HG02610 (cell line): ENCODE data around the gene TRPM2.
"Not testable (repeated sequence)": the region's sequence is repeated elsewhere in the genome, so short reads cannot be mapped to it uniquely, and the experiment has no call there.

Source experiments
- ATAC-seq: cut with Tn5 transposase; IDR thresholded peaks from one replicate; pipeline ENCODE4 v1.9.1; 2021; ENCODE audit warnings: mild to moderate bottlenecking, moderate library complexity; ENCODE audit not compliant: unreplicated experiment

Gene TRPM2

GRCh38 chr21:44391345-44392091, 38.1 kb downstream of the TRPM2 start:
- ATAC-seq, result no peak

DNA sequence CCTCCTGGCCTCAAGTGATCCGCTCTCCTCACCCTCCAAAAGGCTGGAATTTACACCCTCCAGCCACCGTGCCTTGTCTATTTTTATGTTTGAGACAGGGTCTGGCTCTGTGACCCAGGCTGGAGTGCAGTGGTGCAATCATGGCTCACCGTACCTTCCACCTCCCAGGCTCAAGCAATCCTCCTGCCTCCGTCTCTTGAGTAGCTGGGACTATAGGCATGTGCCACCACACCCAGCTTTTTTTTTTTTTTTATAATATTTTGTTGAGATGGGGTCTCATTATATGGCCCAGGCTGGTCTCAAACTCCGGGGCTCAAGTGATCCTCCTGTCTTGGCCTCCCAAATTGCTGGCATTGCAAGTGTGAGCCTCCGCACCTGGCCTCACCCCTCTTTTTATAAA, 38.8 kb downstream of the TRPM2 start:
- ATAC-seq, result no peak

GRCh38 chr21:44392916-44393315, 39.5 kb downstream of the TRPM2 start:
- ATAC-seq, result no peak

GRCh38 chr21:44394733-44395132, 41.3 kb downstream of the TRPM2 start:
- ATAC-seq, result no peak

DNA sequence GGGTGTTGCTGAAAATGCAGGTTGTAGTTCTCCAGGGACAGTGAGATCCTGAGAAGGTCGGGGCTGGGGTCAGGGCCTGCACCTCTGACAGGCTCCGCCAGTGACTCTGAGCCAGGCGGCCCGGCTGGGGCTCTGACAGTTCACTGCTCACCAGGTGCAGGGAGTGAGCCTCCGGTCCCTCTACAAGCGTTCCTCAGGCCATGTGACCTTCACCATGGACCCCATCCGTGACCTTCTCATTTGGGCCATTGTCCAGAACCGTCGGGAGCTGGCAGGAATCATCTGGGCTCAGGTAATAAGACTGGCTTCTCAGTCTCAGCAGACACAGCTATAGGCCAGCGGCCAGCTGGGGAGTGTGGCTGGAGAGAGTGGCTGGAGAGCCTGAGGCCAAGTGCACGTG, 41.8 kb downstream of the TRPM2 start:
- no peak for ATAC-seq

- ATAC-seq, result not testable (repeated sequence)
Measured at GRCh38 chr21:44396803-44397202, 43.4 kb downstream of the TRPM2 start.

- ATAC-seq, result no peak
Measured at GRCh38 chr21:44397431-44398031, 44.1 kb downstream of the TRPM2 start.

DNA sequence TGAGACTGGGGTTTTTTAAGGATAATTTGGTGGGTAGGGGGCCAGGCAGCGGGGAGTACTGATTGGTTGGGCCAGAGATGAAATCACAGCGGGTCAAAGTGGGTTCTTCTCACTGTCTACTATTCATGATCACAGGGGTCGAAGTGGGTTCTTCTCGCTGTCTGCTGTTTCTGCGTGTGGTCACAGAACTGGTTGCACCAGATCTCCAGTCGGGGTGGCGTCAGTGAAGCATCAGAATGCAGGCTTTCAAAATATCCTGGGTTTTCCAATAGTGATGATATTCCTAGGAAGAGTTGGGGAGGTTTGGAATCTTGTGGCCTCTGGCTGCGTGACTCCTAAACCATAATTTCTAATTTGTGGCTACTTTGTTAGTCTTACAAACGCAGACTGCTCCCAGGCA, 45.1 kb downstream of the TRPM2 start:
- no peak for ATAC-seq

GRCh38 chr21:44399151-44399954, 45.9 kb downstream of the TRPM2 start:
- ATAC-seq, result no peak

- ATAC-seq, result no peak
Measured at GRCh38 chr21:44399955-44400790, 46.8 kb downstream of the TRPM2 start.

- ATAC-seq, result no peak
Measured at GRCh38 chr21:44400791-44401385, 47.5 kb downstream of the TRPM2 start.

GRCh38 chr21:44401386-44402160, 48.2 kb downstream of the TRPM2 start:
- no peak for ATAC-seq

- ATAC-seq, result no peak
Measured at GRCh38 chr21:44402323-44403105, 49.1 kb downstream of the TRPM2 start.

GRCh38 chr21:44403106-44404020, 49.9 kb downstream of the TRPM2 start:
- no peak for ATAC-seq

- ATAC-seq, result not testable (repeated sequence)
Measured at GRCh38 chr21:44404482-44404881, 51.1 kb downstream of the TRPM2 start.

GRCh38 chr21:44405091-44405947, 51.9 kb downstream of the TRPM2 start:
- ATAC-seq, result no peak
